GM19328 (cell line): ENCODE results near the gene STK17A.

Experiments used
- ATAC-seq: cut with Tn5 transposase; IDR thresholded peaks from one replicate; pipeline ENCODE4 v1.9.1; 2021; ENCODE audit warnings: mild to moderate bottlenecking, moderate library complexity; ENCODE audit not compliant: unreplicated experiment

The STK17A gene

GRCh38 chr7:43630482-43630881 lies 47.6 kb downstream of the STK17A start:
- ATAC-seq, result no peak

- ATAC-seq, result no peak
Observed at GRCh38 chr7:43631559-43631958, 48.7 kb downstream of the STK17A start.

GRCh38 chr7:43632746-43633145 lies 49.8 kb downstream of the STK17A start:
- no peak for ATAC-seq

- no peak for ATAC-seq
Observed at GRCh38 chr7:43634384-43634783, 51.5 kb downstream of the STK17A start.

GRCh38 chr7:43636093-43636492 lies 53.2 kb downstream of the STK17A start:
- ATAC-seq, result no peak

GRCh38 chr7:43637114-43637806 lies 54.4 kb downstream of the STK17A start:
- no peak for ATAC-seq

- no peak for ATAC-seq
Observed at GRCh38 chr7:43639858-43640491, 57.1 kb downstream of the STK17A start.

- no peak for ATAC-seq
Observed at GRCh38 chr7:43640679-43641078, 57.8 kb downstream of the STK17A start.

- ATAC-seq, result no peak
Observed at GRCh38 chr7:43642897-43643630, 60.2 kb downstream of the STK17A start.

GRCh38 chr7:43643846-43644245 lies 60.9 kb downstream of the STK17A start:
- no peak for ATAC-seq

- ATAC-seq, result no peak
Observed at GRCh38 chr7:43645699-43646226, 62.9 kb downstream of the STK17A start.

GRCh38 chr7:43646603-43647338 lies 63.9 kb downstream of the STK17A start:
- no peak for ATAC-seq

- ATAC-seq, result no peak
Observed at GRCh38 chr7:43647339-43647672, 64.4 kb downstream of the STK17A start.

GRCh38 chr7:43647673-43648472 lies 65.0 kb downstream of the STK17A start:
- ATAC-seq, result no peak

- peak; percentile 54 for ATAC-seq
Observed at GRCh38 chr7:43648473-43649406, 65.8 kb downstream of the STK17A start.

GRCh38 chr7:43649755-43650274 lies 66.9 kb downstream of the STK17A start:
- peak; percentile 57 for ATAC-seq

GRCh38 chr7:43650457-43651052 lies 67.6 kb downstream of the STK17A start:
- ATAC-seq, result no peak

GRCh38 chr7:43652364-43652763 lies 69.5 kb downstream of the STK17A start:
- no peak for ATAC-seq

- ATAC-seq, result no peak
Observed at GRCh38 chr7:43653466-43653865, 70.6 kb downstream of the STK17A start.
